Common myeloid progenitor, CD34-positive (primary cell): ENCODE measurements around the gene MGAT5B.
A peak's percentile ranks its signal among the peaks of the same experiment; 100 is the strongest.
"Not testable (repeated sequence)": the region's sequence is repeated elsewhere in the genome, so short reads cannot be mapped to it uniquely, and the experiment has no call there.

Source experiments
- CTCF ChIA-PET: fragments of 350-600 bp; sonication (Branson Sonifier 250); formaldehyde crosslinking; loops from one replicate; lab custom pipeline; 2021; ENCODE audit warnings: antibody characterized with exemption; lab: Charles Lee
- POLR2A ChIA-PET: fragments of 350-600 bp; sonication (Branson Sonifier 250); formaldehyde crosslinking; loops from one replicate; lab custom pipeline; 2021; ENCODE audit warnings: antibody characterized with exemption; lab: Charles Lee
- DNase-seq, 3 donors: peaks; one replicate each; pipeline versions ENCODE4 v3.0.0 to v3.0.0-alpha.2; 2013
- H3K27ac ChIP-seq, 2 experiments: 1 replicate in 1 of 2; 2 replicates in 1 of 2; pipeline ENCODE4 v1.7.0; 2013; ENCODE audit warnings: inconsistent platforms in 2 of 2, low read length in 2 of 2, mild to moderate bottlenecking in 2 of 2, low read depth in 1 of 2, moderate library complexity in 1 of 2; ENCODE audit not compliant: severe bottlenecking in 2 of 2, insufficient read depth in 1 of 2, poor library complexity in 1 of 2
- H3K27me3 ChIP-seq, 5 experiments: replicated peaks in 2 of 5; 1 replicate in 3 of 5; 2 replicates in 2 of 5; pipeline versions ENCODE4 v1.6.1 to v1.7.0; 2013; ENCODE audit warnings: low read length in 4 of 5, mild to moderate bottlenecking in 2 of 5, moderate library complexity in 2 of 5, inconsistent platforms in 1 of 5; ENCODE audit not compliant: insufficient read depth in 5 of 5, control insufficient read depth in 4 of 5
- H3K36me3 ChIP-seq, 4 experiments: 1 replicate in 2 of 4; 2 replicates in 2 of 4; pipeline versions ENCODE4 v1.6.1 to v1.7.0; 2013; ENCODE audit warnings: low read length in 3 of 4, control low read depth in 1 of 4, mild to moderate bottlenecking in 1 of 4; ENCODE audit not compliant: control insufficient read depth in 4 of 4, insufficient read depth in 4 of 4
- H3K4me1 ChIP-seq, 4 experiments: 1 replicate in 3 of 4; 2 replicates in 1 of 4; pipeline versions ENCODE4 v1.6.1 to v1.7.1; 2013; ENCODE audit warnings: low read length in 3 of 4, mild to moderate bottlenecking in 3 of 4, control low read depth in 1 of 4, inconsistent platforms in 1 of 4, moderate library complexity in 1 of 4; ENCODE audit not compliant: control insufficient read depth in 4 of 4, insufficient read depth in 4 of 4; ENCODE audit errors: control extremely low read depth in 1 of 4
- H3K4me3 ChIP-seq, 7 experiments: 1 replicate in 4 of 7; 2 replicates in 3 of 7; pipeline versions ENCODE4 v1.5.1 to v1.7.0; 2013; ENCODE audit warnings: mild to moderate bottlenecking in 7 of 7, low read length in 6 of 7, moderate library complexity in 6 of 7, inconsistent platforms in 2 of 7, low read depth in 2 of 7, control low read depth in 1 of 7; ENCODE audit not compliant: insufficient read depth in 4 of 7, control insufficient read depth in 1 of 7; ENCODE audit errors: extremely low read depth in 1 of 7
- H3K9me3 ChIP-seq, 5 experiments: 1 replicate in 4 of 5; 2 replicates in 1 of 5; pipeline versions ENCODE4 v1.6.1 to v1.7.1; 2013; ENCODE audit warnings: low read length in 4 of 5, mild to moderate bottlenecking in 2 of 5, inconsistent platforms in 1 of 5, low read depth in 1 of 5, moderate library complexity in 1 of 5; ENCODE audit not compliant: control insufficient read depth in 4 of 5, insufficient read depth in 2 of 5; ENCODE audit errors: control extremely low read depth in 1 of 5
- WGBS: methylation state at CpG from one replicate; pipeline ENCODE4 v1.1.5; 2013; ENCODE audit not compliant: insufficient coverage; 5-methylcytosine and 5-hydroxymethylcytosine counted together

MGAT5B gene

GRCh38 chr17:76845541-76846017, 22.6 kb upstream of the MGAT5B start:
- Histone ChIP-seq H3K4me1 (peaks cover 0 to 21% (median 20%) of the 10 kb centered on the region in 4 experiments), H3K9me3 (no peaks in the 10 kb centered on the region), H3K27me3 (peaks cover 0 to 18% (median 7%) of the 10 kb centered on the region in 5 experiments), H3K4me3 (no peak overlapping the region), H3K27ac (no peak overlapping the region), H3K36me3 (no peaks in the 10 kb centered on the region)
- no peak for DNase-seq
- POLR2A ChIA-PET: no interaction called here
- CTCF ChIA-PET: interaction anchor here (1.0 to 1.5 kb wide), 2 partner anchors 17 to 166 kb away, joined by 3 to 5 read pairs; no protein-coding TSS in a partner anchor
- 97% methylated on average over 4 of the region's 6 CpGs for WGBS

- no peak for DNase-seq
- ChIA-PET POLR2A (no interaction called here), CTCF (no interaction called here)
- WGBS: 100% methylated on average over 1 of the region's 2 CpGs
- Histone ChIP-seq H3K4me3 (no peak overlapping the region), H3K27ac (no peak overlapping the region), H3K27me3 (peaks cover 0 to 3% (median 2%) of the 10 kb centered on the region in 5 experiments), H3K9me3 (no peaks in the 10 kb centered on the region), H3K36me3 (no peaks in the 10 kb centered on the region), H3K4me1 (peaks cover 0 to 15% (median 12%) of the 10 kb centered on the region in 4 experiments)
These were observed 21.2 kb upstream of the MGAT5B start for GRCh38 chr17:76847031-76847430.

GRCh38 chr17:76848670-76849069, 19.5 kb upstream of the MGAT5B start:
- 75% methylated on average over 5 of the region's 8 CpGs for WGBS
- Histone ChIP-seq H3K27me3 (peaks cover 0 to 2% (median 0%) of the 10 kb centered on the region in 5 experiments), H3K4me1 (peaks cover 0 to 13% (median 9%) of the 10 kb centered on the region in 4 experiments), H3K4me3 (no peak overlapping the region), H3K27ac (no peak overlapping the region), H3K36me3 (no peaks in the 10 kb centered on the region), H3K9me3 (no peaks in the 10 kb centered on the region)
- ChIA-PET CTCF (no interaction called here), POLR2A (no interaction called here)
- peak; percentile 42 to 73 (median 63) for DNase-seq

GRCh38 chr17:76849160-76849559, 19.0 kb upstream of the MGAT5B start:
- H3K27me3 ChIP-seq, CTCF ChIA-PET, H3K36me3 ChIP-seq, DNase-seq, POLR2A ChIA-PET, H3K4me3 ChIP-seq, H3K9me3 ChIP-seq, H3K27ac ChIP-seq: not testable (repeated sequence)
- H3K4me1 ChIP-seq: peaks cover 0 to 13% (median 9%) of the 10 kb centered on the region in 4 experiments
- 94% methylated on average over 9 of the region's 11 CpGs for WGBS

- Histone ChIP-seq H3K27ac (no peak overlapping the region), H3K36me3 (no peaks in the 10 kb centered on the region), H3K4me3 (no peak overlapping the region), H3K27me3 (no peaks in the 10 kb centered on the region), H3K4me1 (no peaks in the 10 kb centered on the region), H3K9me3 (peaks cover 0 to 3% (median 0%) of the 10 kb centered on the region in 5 experiments)
- POLR2A ChIA-PET: no interaction called here
- no peak for DNase-seq
- CTCF ChIA-PET: no interaction called here
- WGBS: 99% methylated on average over 7 of the region's 8 CpGs
These were observed 15.4 kb upstream of the MGAT5B start for GRCh38 chr17:76852843-76853242.

- peaks cover 0 to 3% (median 0%) of the 10 kb centered on the region in 5 experiments for H3K9me3 ChIP-seq
- 92% methylated on average over 2 of the region's 3 CpGs for WGBS
- no peaks in the 10 kb centered on the region for H3K4me1 ChIP-seq
- H3K27me3 ChIP-seq: no peaks in the 10 kb centered on the region
- no peak overlapping the region for H3K4me3 ChIP-seq
- H3K27ac ChIP-seq: no peak overlapping the region
- DNase-seq: no peak
- CTCF ChIA-PET: interaction anchor here (1.3 kb wide), 1 partner anchor 13 kb away, joined by 5 read pairs; the partner anchor contains the start of gene MGAT5B
- POLR2A ChIA-PET: no interaction called here
- H3K36me3 ChIP-seq: no peaks in the 10 kb centered on the region
These were observed 13.1 kb upstream of the MGAT5B start for GRCh38 chr17:76855105-76855504.

- ChIA-PET POLR2A (no interaction called here), CTCF (no interaction called here)
- peaks cover 0 to 3% (median 2%) of the 10 kb centered on the region in 4 experiments for H3K4me1 ChIP-seq
- peaks cover 0 to 4% (median 2%) of the 10 kb centered on the region in 5 experiments for H3K27me3 ChIP-seq
- no peaks in the 10 kb centered on the region for H3K36me3 ChIP-seq
- WGBS: 99% methylated on average over 9 of the region's 9 CpGs
- no peak overlapping the region for H3K4me3 ChIP-seq
- peaks cover 0 to 4% (median 2%) of the 10 kb centered on the region in 5 experiments for H3K9me3 ChIP-seq
- no peak overlapping the region for H3K27ac ChIP-seq
- DNase-seq: no peak
These were observed 6.1 kb upstream of the MGAT5B start for GRCh38 chr17:76862079-76862478.
